GM13976 (cell line): Measurements from ENCODE around the gene HBG2.
"Not testable (repeated sequence)": the region's sequence is repeated elsewhere in the genome, so short reads cannot be mapped to it uniquely, and the experiment has no call there.

Experiments
- DNase-seq: peaks from one replicate; pipeline ENCODE4 v3.0.0; 2012; ENCODE audit warnings: low spot score
- CTCF ChIP-seq: IDR thresholded peaks from 2 replicates; pipeline ENCODE4 v1.5.1; 2012; ENCODE audit warnings: borderline replicate concordance, mild to moderate bottlenecking; ENCODE audit not compliant: insufficient read depth; ENCODE audit errors: extremely low read depth, missing control alignments, control extremely low read depth
- in situ Hi-C: fragments of 300-500 bp; cut with MboI; formaldehyde crosslinking; loops from one replicate; pipeline ENCODE4 v1.12.0; 2022; ENCODE audit warnings: low sequenced_read_pairs, mixed read lengths, inconsistent platforms; ENCODE audit not compliant: unreplicated experiment

The HBG2 gene

GRCh38 chr11:5254646-5255413 is at the start of gene HBG2:
HBG2 (minus strand) TSS chr11:5254781; CDS start chr11:5254728, 53 bp downstream.
- in situ Hi-C loops, DNase-seq: not testable (repeated sequence)

GRCh38 chr11:5304046-5304445 is 49.5 kb upstream of the HBG2 start:
- in situ Hi-C loops, result no loop called here
- DNase-seq, result no peak
- TF ChIP-seq CTCF, result no peak

GRCh38 chr11:5303626-5304025 is 49.0 kb upstream of the HBG2 start:
- TF ChIP-seq CTCF, result no peak
- DNase-seq, result no peak
- in situ Hi-C loops, result no loop called here

GRCh38 chr11:5301846-5302245 is 47.3 kb upstream of the HBG2 start, which contains the start of gene OR51B4:
OR51B4 (minus strand) TSS chr11:5301946; CDS start chr11:5301946, 0 bp downstream.
- no peak for DNase-seq
- TF ChIP-seq CTCF, result no peak
- in situ Hi-C loops, result no loop called here

- DNase-seq, result no peak
- in situ Hi-C loops, result no loop called here
- no peak for TF ChIP-seq CTCF
These were observed 45.7 kb upstream of the HBG2 start for GRCh38 chr11:5300251-5300650.

GRCh38 chr11:5298451-5298850 is 43.9 kb upstream of the HBG2 start:
- in situ Hi-C loops, result no loop called here
- no peak for DNase-seq
- TF ChIP-seq CTCF, result no peak

GRCh38 chr11:5297721-5298323 is 43.2 kb upstream of the HBG2 start:
- no peak for DNase-seq
- in situ Hi-C loops, result no loop called here
- TF ChIP-seq CTCF, result no peak

- DNase-seq, in situ Hi-C loops: not testable (repeated sequence)
These were observed 39.9 kb upstream of the HBG2 start for GRCh38 chr11:5294342-5294995.
